Spleen (tissue), 11 donors: ENCODE data around the gene FOXB1. TPM values are rescaled to one million over a fixed set of nuclear protein-coding genes. Genes with fewer than 3 reads are reported as not detected.

Source experiments
- DNase-seq: peaks from one replicate; pipeline ENCODE4 v3.0.0-alpha.2; 2020
- H3K27ac ChIP-seq, 8 donors: fragments of 200-600 bp; sonication (generic) in 7 of 8; 1 replicate in 4 of 8; 2 replicates in 4 of 8; pipeline versions ENCODE4 v1.5.0 to v1.8.0; 2016 to 2021; ENCODE audit warnings: inconsistent platforms in 4 of 8, mild to moderate bottlenecking in 4 of 8, moderate library complexity in 1 of 8
- H3K27me3 ChIP-seq, 7 donors: fragments of 200-600 bp; sonication (generic) in 6 of 7; replicated peaks in 1 of 7; 1 replicate in 4 of 7; 2 replicates in 3 of 7; pipeline versions ENCODE4 v1.5.0 to v1.8.0; 2016 to 2021; ENCODE audit warnings: inconsistent platforms in 3 of 7, mild to moderate bottlenecking in 1 of 7
- H3K36me3 ChIP-seq, 6 donors: fragments of 200-600 bp; sonication (generic) in 5 of 6; 1 replicate in 4 of 6; 2 replicates in 2 of 6; pipeline versions ENCODE4 v1.5.0 to v1.8.0; 2016 to 2021; ENCODE audit warnings: inconsistent platforms in 2 of 6
- H3K4me1 ChIP-seq, 6 donors: fragments of 200-600 bp; sonication (generic) in 5 of 6; 1 replicate in 3 of 6; 2 replicates in 3 of 6; pipeline versions ENCODE4 v1.5.0 to v1.8.0; 2016 to 2021; ENCODE audit warnings: inconsistent platforms in 3 of 6
- H3K4me3 ChIP-seq, 8 donors: fragments of 200-600 bp; sonication (generic) in 7 of 8; 1 replicate in 4 of 8; 2 replicates in 4 of 8; pipeline versions ENCODE4 v1.5.0 to v1.8.0; 2016 to 2021; ENCODE audit warnings: inconsistent platforms in 4 of 8, mild to moderate bottlenecking in 4 of 8, moderate library complexity in 2 of 8
- H3K9me3 ChIP-seq, 8 donors: fragments of 200-600 bp; sonication (generic) in 7 of 8; 1 replicate in 4 of 8; 2 replicates in 4 of 8; pipeline versions ENCODE4 v1.5.0 to v1.8.0; 2016 to 2021; ENCODE audit warnings: inconsistent platforms in 4 of 8
- CTCF ChIP-seq, 11 experiments: fragments of 200-600 bp in 7 of 11; fragments of 450-650 bp in 4 of 11; sonication (generic) in 4 of 11; IDR thresholded peaks in 8 of 11; conservative IDR thresholded peaks in 3 of 11; 1 replicate in 7 of 11; 2 replicates in 4 of 11; pipeline versions ENCODE4 v1.4.0 to v1.8.0; 2016 to 2021; ENCODE audit warnings: antibody characterized with exemption in 11 of 11, inconsistent platforms in 4 of 11, mild to moderate bottlenecking in 1 of 11
- POLR2A ChIP-seq, 3 donors: fragments of 450-650 bp; IDR thresholded peaks; one replicate each; pipeline ENCODE4 v1.5.1; 2017; ENCODE audit warnings: antibody characterized with exemption in 3 of 3, mild to moderate bottlenecking in 1 of 3
- POLR2AphosphoS5 ChIP-seq, 3 donors: sonication (generic); formaldehyde crosslinking; IDR thresholded peaks; one replicate each; pipeline ENCODE4 v1.5.1; 2017; ENCODE audit warnings: antibody characterized with exemption in 3 of 3
- WGBS, 5 donors: extraction: QIAGEN DNeasy Blood & Tissue Kit in 3 of 5; methylation state at CpG; one replicate each; pipeline versions ENCODE4 v1.1.5 to v1.1.7; 2013 to 2018; 5-methylcytosine and 5-hydroxymethylcytosine counted together
- intact Hi-C: fragments of 100-400 bp; cut with DNase I; formaldehyde crosslinking; loops from one replicate; pipeline ENCODE4 v1.15.0; 2023; ENCODE audit warnings: low total_unique reads
- polyA plus RNA-seq, 3 donors: library from polyadenylated mRNA; stranded (reverse); fragments of 200-250 nt; gene quantifications; one replicate each; pipeline ENCODE4 v1.2.1, GENCODE V29; 2013
- total RNA-seq, 7 donors: library from RNA; depleted of rRNA in 3 of 7; stranded (reverse); fragments of >200 nt in 3 of 7; fragmentation: NEBNext Ultra II Directional in 4 of 7; extraction: Animal tissue kit (Norgen Biotek cat#: 25700) in 4 of 7; gene quantifications; one replicate each; pipeline versions ENCODE4 v1.1.0 to v1.2.1, GENCODE V29; 2016 to 2021
- donor health status: healthy with polysubstance abuse.
- donor health status: DM: no; HTN: no; CAD: no; lungs with moderate emphysema.
- donor health status: DM: no; HTN: no; CAD: no.
- donor health status: Bipolar disorder and iron deficiency.
- donor health status: healthy.
- donor health status: DM: no; HTN: no; CAD: no.
- donor health status: DM: yes; HTN: yes; CAD: no.

The FOXB1 gene
- total and polyA plus RNA-seq, 10 donors: 0.03 to 0.13 (median 0.08) TPM; not detected in 6

- TF ChIP-seq CTCF (IDR thresholded peaks at IDR 0.05 in 8 of 11, conservative IDR thresholded peaks at IDR 0.05 in 3 of 11): no peak
- TF ChIP-seq POLR2A (IDR thresholded peaks at IDR 0.05): no peak
- TF ChIP-seq POLR2AphosphoS5 (IDR thresholded peaks at IDR 0.05): no peak
- no peak for DNase-seq
- Histone ChIP-seq H3K36me3 (no peaks in the 10 kb centered on the region), H3K27ac (no peak overlapping the region), H3K9me3 (peaks cover 0 to 14% (median 2%) of the 10 kb centered on the region in 8 donors), H3K4me3 (no peak overlapping the region), H3K27me3 (peaks cover 0 to 69% (median 10%) of the 10 kb centered on the region in 7 donors), H3K4me1 (no peaks in the 10 kb centered on the region)
- 49 to 69% (median 60%) methylated on average over 3 of the region's 3 CpGs for WGBS, 5 donors
- intact Hi-C loops: no loop called here
Observed at GRCh38 chr15:60020736-60021135, 16.6 kb downstream of the FOXB1 start.

GRCh38 chr15:60021589-60022378 is 17.7 kb downstream of the FOXB1 start:
- H3K4me3 ChIP-seq: no peak overlapping the region
- DNase-seq: no peak
- H3K27me3 ChIP-seq: peaks cover 0 to 60% (median 6%) of the 10 kb centered on the region in 7 donors
- intact Hi-C loops: no loop called here
- H3K4me1 ChIP-seq: no peaks in the 10 kb centered on the region
- TF ChIP-seq POLR2A (IDR thresholded peaks at IDR 0.05) (no peak), CTCF (IDR thresholded peaks at IDR 0.05 in 8 of 11, conservative IDR thresholded peaks at IDR 0.05 in 3 of 11) (no peak), POLR2AphosphoS5 (IDR thresholded peaks at IDR 0.05) (no peak)
- H3K27ac ChIP-seq: no peak overlapping the region
- peaks cover 0 to 13% (median 2%) of the 10 kb centered on the region in 8 donors for H3K9me3 ChIP-seq
- WGBS, 5 donors: 68 to 80% (median 73%) methylated on average over 7 of the region's 7 CpGs
- no peaks in the 10 kb centered on the region for H3K36me3 ChIP-seq

- Histone ChIP-seq H3K36me3 (no peaks in the 10 kb centered on the region), H3K27me3 (peaks cover 0 to 58% (median 6%) of the 10 kb centered on the region in 7 donors), H3K4me3 (no peak overlapping the region), H3K27ac (no peak overlapping the region), H3K4me1 (no peaks in the 10 kb centered on the region), H3K9me3 (peaks cover 0 to 7% (median 2%) of the 10 kb centered on the region in 8 donors)
- 60 to 78% (median 77%) methylated on average over 3 of the region's 3 CpGs for WGBS, 5 donors
- TF ChIP-seq CTCF (IDR thresholded peaks at IDR 0.05 in 8 of 11, conservative IDR thresholded peaks at IDR 0.05 in 3 of 11): no peak
- no peak for TF ChIP-seq POLR2A (IDR thresholded peaks at IDR 0.05)
- TF ChIP-seq POLR2AphosphoS5 (IDR thresholded peaks at IDR 0.05): no peak
- intact Hi-C loops: no loop called here
- no peak for DNase-seq
Observed at GRCh38 chr15:60022379-60022741, 18.2 kb downstream of the FOXB1 start.

DNA sequence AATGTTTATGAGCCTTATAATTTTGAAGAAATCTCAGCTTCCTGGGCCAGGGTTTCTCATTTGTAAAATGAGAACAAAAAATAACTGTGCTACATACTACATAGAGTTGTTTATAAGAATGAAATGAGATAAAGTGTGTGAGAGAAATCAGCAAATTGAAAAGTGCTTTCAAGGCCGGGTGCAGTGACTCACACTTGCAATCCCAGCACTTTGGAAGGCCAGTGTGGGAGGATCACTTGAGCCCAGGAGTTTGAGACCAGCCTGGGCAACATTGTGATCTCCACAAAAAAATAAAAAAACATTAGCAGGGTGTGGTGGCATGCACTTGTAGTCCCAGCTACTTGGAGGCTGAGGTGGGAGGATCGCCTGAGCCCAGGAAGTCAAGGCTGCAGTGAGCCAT is 22.4 kb downstream of the FOXB1 start:
- no peaks in the 10 kb centered on the region for H3K4me1 ChIP-seq
- WGBS, 5 donors: 74 to 89% (median 81%) methylated on average over 2 of the region's 2 CpGs
- intact Hi-C loops: no loop called here

More for the DNA sequence above, 22.4 kb downstream of the FOXB1 start:
- Histone ChIP-seq H3K36me3 (no peaks in the 10 kb centered on the region), H3K27me3 (peaks cover 0 to 34% (median 5%) of the 10 kb centered on the region in 7 donors), H3K9me3 (peaks cover 0 to 5% (median 0%) of the 10 kb centered on the region in 8 donors), H3K27ac (no peak overlapping the region), H3K4me3 (no peak overlapping the region)
- DNase-seq: no peak
- TF ChIP-seq CTCF (IDR thresholded peaks at IDR 0.05 in 8 of 11, conservative IDR thresholded peaks at IDR 0.05 in 3 of 11) (no peak), POLR2A (IDR thresholded peaks at IDR 0.05) (no peak), POLR2AphosphoS5 (IDR thresholded peaks at IDR 0.05) (no peak)
